Measurements from ENCODE around the gene RNASE1.

DNA sequence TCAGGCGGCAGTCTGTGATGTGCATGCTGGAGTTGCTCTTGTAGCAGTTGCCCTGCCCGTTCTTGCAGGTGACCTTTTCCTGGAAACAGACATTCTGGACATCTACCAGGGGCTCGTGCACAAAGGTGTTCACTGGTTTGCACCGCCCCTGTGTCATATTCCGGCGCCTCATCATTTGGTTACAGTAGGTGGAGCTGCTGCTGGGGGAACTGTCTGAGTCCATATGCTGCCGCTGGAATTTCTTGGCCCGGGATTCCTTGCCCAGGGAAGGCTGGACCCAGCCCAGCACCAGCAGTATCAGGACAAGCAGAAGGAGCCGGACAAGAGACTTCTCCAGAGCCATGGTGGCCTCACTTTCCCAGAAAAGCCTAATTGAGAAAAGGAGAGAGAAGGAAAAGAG lies 918 bp downstream of the RNASE1 start:
- no peak for TF ChIP-seq CTCF (IDR thresholded peaks at IDR 0.05)
- TF ChIP-seq EP300 (IDR thresholded peaks at IDR 0.05), result no peak
